Activated CD8-positive, alpha-beta memory T cell treated with anti-CD3 and anti-CD28 coated beads for 24 hours (primary cell): ENCODE results near the gene FAM3C.

ENCODE experiments used
- DNase-seq: peaks from one replicate; pipeline ENCODE4 v3.0.0-alpha.2; 2020

The FAM3C gene

DNA sequence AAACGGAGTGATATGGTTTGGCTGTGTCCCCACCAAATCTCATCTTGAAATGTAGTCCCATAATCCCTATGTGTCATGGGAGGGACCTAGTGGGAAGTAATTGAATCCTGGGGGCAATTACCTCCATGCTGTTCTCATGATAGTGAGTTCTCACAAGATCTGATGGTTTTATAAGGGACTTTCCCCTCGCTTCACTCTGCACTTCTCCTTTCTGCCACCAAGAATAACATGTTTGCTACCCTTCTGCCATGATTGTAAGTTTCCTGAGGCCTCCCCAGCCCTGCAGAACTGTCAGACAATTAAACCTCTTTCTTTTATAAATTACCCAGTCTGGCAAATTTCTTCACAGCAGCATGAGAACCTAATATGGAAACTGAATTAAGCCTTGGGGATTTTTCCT, 19.1 kb downstream of the FAM3C start:
- DNase-seq, result no peak

DNA sequence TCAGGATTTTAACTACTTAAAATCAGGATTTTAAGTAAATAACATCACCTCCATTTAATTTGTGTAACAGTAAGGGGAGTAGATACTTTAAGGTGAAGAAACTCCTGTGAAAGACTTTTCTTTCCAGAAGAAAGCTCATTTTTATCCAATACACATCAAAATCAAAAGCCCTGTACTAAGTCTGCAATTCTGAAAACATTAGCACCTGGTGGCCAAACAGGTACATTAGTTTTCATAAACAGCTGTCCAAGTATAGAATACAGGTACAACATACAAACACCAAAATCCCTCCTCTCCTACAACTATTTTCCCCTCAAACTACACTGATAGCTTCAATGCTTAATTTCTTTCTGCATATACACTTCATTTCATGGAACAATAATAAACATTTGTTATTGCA, 22.9 kb downstream of the FAM3C start:
- no peak for DNase-seq

- DNase-seq, result no peak
These were observed 23.6 kb downstream of the FAM3C start for GRCh38 chr7:121372376-121373010.

GRCh38 chr7:121371883-121372282, 24.2 kb downstream of the FAM3C start:
- no peak for DNase-seq

- no peak for DNase-seq
These were observed 24.7 kb downstream of the FAM3C start for GRCh38 chr7:121371367-121371766.

- no peak for DNase-seq
These were observed 26.6 kb downstream of the FAM3C start for GRCh38 chr7:121369462-121369861.

- DNase-seq, result no peak
These were observed 29.2 kb downstream of the FAM3C start for GRCh38 chr7:121366852-121367431.

DNA sequence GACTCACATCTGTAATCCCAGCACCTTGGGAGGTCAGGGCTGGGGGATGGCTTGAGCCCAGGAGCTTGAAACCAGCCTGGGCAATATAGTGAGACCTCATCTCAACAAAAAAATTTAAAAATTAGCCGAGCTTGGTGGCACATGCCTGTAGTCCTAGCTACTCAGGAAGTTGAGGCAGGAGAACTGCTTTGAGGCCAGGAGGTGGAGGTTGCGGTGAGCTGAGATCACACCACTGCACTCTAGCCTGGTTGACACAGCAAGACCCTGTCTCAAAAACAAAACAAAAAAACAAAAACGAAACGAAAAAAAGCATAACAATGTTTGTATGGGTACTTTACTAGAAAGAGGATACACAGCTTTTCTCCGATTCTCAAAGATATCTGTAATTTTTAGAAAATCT, 35.5 kb downstream of the FAM3C start:
- no peak for DNase-seq

GRCh38 chr7:121355574-121355973, 40.5 kb downstream of the FAM3C start:
- DNase-seq, result no peak

DNA sequence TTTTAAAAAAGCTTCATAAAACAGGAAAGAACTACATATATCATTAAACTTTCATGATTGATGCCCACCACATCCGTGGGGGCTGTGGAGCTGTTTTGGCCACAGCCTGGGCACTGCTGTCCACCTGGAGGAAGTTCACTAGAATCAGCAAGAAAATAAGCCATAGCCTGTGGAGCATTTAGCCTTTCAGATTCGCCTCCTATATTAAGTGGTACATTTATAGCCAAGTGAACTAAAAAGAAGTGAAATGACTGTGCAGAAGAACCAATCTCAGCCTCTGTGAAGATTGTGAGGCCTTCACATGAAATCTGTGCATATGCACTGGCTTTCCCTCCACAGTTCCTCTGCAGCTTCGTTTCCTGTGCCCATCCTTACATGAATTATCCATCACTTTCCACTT, 43.8 kb downstream of the FAM3C start:
- DNase-seq, result no peak

DNA sequence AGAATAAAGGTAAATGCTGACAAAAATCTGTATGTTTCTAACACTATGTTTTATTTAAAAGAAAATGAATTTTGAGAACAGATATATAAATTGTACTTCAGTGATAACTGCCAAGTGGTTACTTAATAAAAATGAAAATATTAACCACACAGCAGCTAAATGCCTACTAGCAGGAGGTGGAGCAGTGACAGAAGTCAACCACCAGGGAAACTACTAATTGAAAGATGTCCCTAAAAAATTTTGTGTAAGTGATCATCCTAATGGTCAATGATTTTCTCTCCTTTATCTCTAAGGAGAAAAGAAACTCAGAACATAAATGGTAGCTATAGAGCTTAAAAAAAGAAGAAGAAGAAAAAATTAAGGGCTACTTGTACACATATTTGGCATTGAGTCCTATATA, 44.4 kb downstream of the FAM3C start:
- no peak for DNase-seq

DNA sequence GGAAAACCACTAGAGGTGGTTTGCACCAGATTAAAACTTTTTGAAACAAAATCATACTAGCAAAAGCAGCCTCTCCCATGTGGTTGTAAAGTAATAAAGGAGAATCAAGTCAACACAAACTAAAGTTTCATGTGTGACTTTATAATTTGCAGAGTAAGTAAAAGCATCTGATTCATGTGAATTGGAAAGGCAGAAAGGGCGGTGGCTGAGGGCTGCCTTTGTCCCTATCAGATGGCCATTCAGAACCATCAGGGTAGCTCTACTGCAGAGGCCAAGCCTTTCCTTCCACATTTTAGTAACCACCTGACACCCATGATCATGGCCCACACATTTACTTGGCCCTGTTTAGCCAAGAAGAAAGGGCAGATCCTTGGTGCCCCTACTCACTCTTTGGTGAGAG, 51.6 kb downstream of the FAM3C start:
- no peak for DNase-seq

GRCh38 chr7:121344093-121344492, 52.0 kb downstream of the FAM3C start:
- no peak for DNase-seq

DNA sequence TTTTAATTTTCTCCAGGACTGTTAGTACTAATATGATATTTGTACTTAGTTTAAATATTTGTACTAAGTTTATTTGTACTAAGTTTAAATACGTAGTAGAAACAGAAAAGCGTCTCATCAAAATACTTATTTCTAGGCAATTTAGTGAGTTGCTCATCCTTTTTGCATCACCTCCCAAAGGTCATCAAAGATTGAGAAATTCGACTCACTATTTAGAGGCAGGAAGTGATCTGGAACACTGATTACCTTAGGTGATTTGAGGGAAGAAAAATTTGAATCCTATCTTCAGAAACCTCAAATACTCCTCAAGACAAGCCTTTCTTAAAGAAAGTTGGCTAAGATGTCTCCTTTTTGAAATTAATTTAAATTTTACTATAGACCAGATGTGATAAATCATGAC, 52.8 kb downstream of the FAM3C start:
- DNase-seq, result no peak

DNA sequence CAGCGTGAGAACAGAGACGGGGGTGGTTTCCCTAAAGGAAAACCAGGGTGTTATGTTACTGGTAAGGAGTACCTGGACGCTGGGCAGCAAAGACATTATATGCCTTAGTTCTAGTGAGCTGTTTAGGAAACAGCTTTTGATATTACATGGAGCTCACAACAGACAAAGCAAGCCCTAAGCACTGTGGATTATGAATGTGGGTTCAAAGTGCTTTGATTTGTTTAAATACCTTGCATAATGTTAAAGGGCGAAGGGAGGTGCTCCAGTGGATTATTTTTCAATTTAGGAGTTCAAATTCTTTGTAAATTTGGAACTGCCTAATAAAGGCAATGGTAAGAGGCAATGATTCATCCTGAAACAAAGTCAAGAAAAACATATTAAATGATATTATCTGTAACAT, 53.5 kb downstream of the FAM3C start:
- DNase-seq, result no peak

GRCh38 chr7:121341933-121342332, 54.2 kb downstream of the FAM3C start:
- no peak for DNase-seq

- DNase-seq, result no peak
These were observed 57.0 kb downstream of the FAM3C start for GRCh38 chr7:121339082-121339481.

- no peak for DNase-seq
These were observed 58.7 kb downstream of the FAM3C start for GRCh38 chr7:121337398-121337797.

DNA sequence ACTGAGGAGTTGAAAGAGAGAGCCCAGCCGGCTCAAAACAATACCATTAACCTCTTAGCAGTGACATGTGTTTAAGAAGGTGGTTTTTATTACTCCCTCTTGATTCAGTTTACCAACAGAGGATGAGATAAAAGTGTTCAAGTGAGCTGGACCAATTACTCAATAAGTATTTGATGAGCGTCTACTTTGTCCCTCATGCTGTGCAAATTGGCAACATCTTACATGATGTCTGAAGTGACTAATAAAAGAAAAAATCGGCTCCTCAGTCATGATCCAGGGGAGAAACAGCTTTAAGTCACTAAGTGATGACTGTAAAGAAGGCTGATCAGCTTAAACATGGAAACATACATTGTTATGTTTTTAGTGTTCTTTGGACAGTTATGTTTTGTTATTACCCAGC, 59.5 kb downstream of the FAM3C start:
- DNase-seq, result no peak

DNA sequence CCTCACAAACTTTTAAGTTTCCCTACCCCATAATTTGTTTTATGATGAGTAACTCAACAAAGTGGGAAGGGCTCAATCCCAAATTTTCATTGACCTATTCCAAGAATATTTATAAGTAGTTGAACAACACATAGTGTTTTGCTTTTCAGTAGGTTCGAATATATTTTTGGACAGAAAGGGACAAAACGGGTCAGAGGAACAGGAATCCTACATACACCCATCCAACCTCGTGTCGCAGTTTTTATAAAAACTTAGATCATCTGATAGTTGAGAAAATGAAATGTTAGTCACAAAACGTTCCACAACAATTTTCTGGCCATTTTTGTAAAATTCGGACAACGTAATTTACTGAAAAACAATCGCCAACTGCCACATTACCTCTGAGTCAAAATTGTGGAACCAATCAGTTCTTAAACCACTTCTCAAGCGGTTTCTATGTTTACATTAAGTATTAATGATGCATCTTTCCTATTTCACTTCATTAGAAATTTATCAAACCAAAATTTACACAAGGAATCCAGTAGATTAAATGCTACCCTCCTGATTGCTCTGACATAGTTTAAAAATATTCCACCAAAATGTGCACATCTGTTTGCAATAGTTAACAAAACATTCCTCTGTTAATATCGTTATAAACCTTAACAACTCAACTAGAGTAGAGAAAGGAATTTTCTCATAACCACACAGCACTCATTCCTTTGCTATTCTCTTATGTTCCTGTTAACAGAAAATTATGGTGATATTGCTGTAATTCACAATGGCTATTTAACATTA, 61.0 kb downstream of the FAM3C start:
- no peak for DNase-seq

- no peak for DNase-seq
These were observed 61.7 kb downstream of the FAM3C start for GRCh38 chr7:121334376-121334775.

GRCh38 chr7:121331574-121331973, 64.5 kb downstream of the FAM3C start:
- DNase-seq, result no peak

- no peak for DNase-seq
These were observed 65.1 kb downstream of the FAM3C start for GRCh38 chr7:121331048-121331447.

- peak; percentile 57 for DNase-seq
These were observed 65.9 kb downstream of the FAM3C start for GRCh38 chr7:121330053-121330833.
